ENCODE results near the gene SLC11A2. TPM values are rescaled to one million over a fixed set of nuclear protein-coding genes. Genes with fewer than 3 reads are reported as not detected.

Gene SLC11A2
- total RNA-seq, 1 experiment from 2014 or later, result 38.7 TPM

- TF ChIP-seq REST (IDR thresholded peaks at IDR 0.05; ENCODE audit: low read depth), result no peak
- no peak for TF ChIP-seq SRF (IDR thresholded peaks at IDR 0.05; ENCODE audit: low read depth)
- TF ChIP-seq TCF7L2 (IDR thresholded peaks at IDR 0.05; ENCODE audit: borderline replicate concordance, extremely low read depth, insufficient read depth, insufficient read length), result no peak
- TF ChIP-seq MAX (IDR thresholded peaks at IDR 0.05), result no peak
- no peak for TF ChIP-seq SIN3A (IDR thresholded peaks at IDR 0.05; ENCODE audit: low read depth)
- TF ChIP-seq POLR2AphosphoS5 (IDR thresholded peaks at IDR 0.05; ENCODE audit: low read depth, low read length), result no peak
Observed at GRCh38 chr12:51056242-51056641, 30.1 kb upstream of the SLC11A2 start (continued).

GRCh38 chr12:51055060-51055459 is 28.9 kb upstream of the SLC11A2 start:
- Histone ChIP-seq H3K4me2 (ENCODE audit: low read length) (no peak overlapping the region), H3K4me1 (ENCODE audit: control insufficient read depth in 1 of 2, insufficient read depth in 2 of 2, low read length in 2 of 2) (no peaks in the 10 kb centered on the region), H3K27me3 (ENCODE audit: insufficient read depth, low read length) (no peaks in the 10 kb centered on the region), H3K79me2 (ENCODE audit: insufficient read depth, low read length) (peaks cover 18% of the 10 kb centered on the region), H4K20me1 (ENCODE audit: insufficient read depth) (no peaks in the 10 kb centered on the region), H3K9me2 (ENCODE audit: insufficient read depth) (no peaks in the 10 kb centered on the region), H2AFZ (ENCODE audit: low read depth, low read length, poor library complexity, severe bottlenecking) (no peak overlapping the region), H3K27ac (ENCODE audit: low read depth, low read length) (no peak overlapping the region), H3K9ac (ENCODE audit: low read length) (no peak overlapping the region), H3K9me3 (ENCODE audit: control insufficient read depth in 1 of 2, insufficient read depth in 1 of 2, low read depth in 1 of 2, low read length in 2 of 2) (no peaks in the 10 kb centered on the region), H3K36me3 (ENCODE audit: control insufficient read depth in 1 of 2, insufficient read depth in 2 of 2, low read length in 2 of 2) (peaks cover 50 to 54% of the 10 kb centered on the region in 2 experiments), H3K4me3 (replicated peaks in 1 of 2; ENCODE audit: low read depth in 1 of 2, low read length in 2 of 2) (no peak overlapping the region)
- TF ChIP-seq POLR2A (IDR thresholded peaks at IDR 0.05; ENCODE audit: borderline replicate concordance, extremely low read depth, insufficient read depth, insufficient read length) (no peak), POLR2AphosphoS5 (IDR thresholded peaks at IDR 0.05; ENCODE audit: low read depth, low read length) (no peak), ELF1 (IDR thresholded peaks at IDR 0.05; ENCODE audit: borderline replicate concordance, low read depth) (no peak), ZBTB33 (IDR thresholded peaks at IDR 0.05; ENCODE audit: extremely low read depth, insufficient replicate concordance, low read length) (no peak), JUND (IDR thresholded peaks at IDR 0.05) (no peak), MAX (IDR thresholded peaks at IDR 0.05) (no peak), RAD21 (IDR thresholded peaks at IDR 0.05; ENCODE audit: low read depth) (no peak), YY1 (IDR thresholded peaks at IDR 0.05; ENCODE audit: extremely low read depth, insufficient replicate concordance, low read depth, low read length) (no peak), EZH2phosphoT487 (IDR thresholded peaks at IDR 0.05; ENCODE audit: borderline replicate concordance) (no peak)
- no TSS peak for BruUV-seq (replicated peaks)
- CTCF ChIA-PET, result no interaction called here
- intact Hi-C loops (cut with micrococcal nuclease), result no loop called here
- ATAC-seq (no peak), DNase-seq (ENCODE audit: low read depth, low spot score) (no peak)
- POLR2A ChIA-PET, result no interaction called here
- RAD21 ChIA-PET (ENCODE audit: low non-redundant PET in 1 of 2, low total read pairs in 2 of 2, uncharacterized antibody in 2 of 2, unreplicated experiment in 2 of 2), result no interaction called here
